Measurements from ENCODE around the gene DTX1. TPM values are rescaled to one million over a fixed set of nuclear protein-coding genes. Genes with fewer than 3 reads are reported as not detected.
A peak's percentile ranks its signal among the peaks of the same experiment; 100 is the strongest.

Gene DTX1
- total RNA-seq (ENCODE audit: unreplicated experiment), result 62.8 TPM
- long read RNA-seq, partial matches to known transcripts, result 9 of 15 reads
- long read RNA-seq, other reads (novel, unspliced or antisense), result 6 of 15 reads

DNA sequence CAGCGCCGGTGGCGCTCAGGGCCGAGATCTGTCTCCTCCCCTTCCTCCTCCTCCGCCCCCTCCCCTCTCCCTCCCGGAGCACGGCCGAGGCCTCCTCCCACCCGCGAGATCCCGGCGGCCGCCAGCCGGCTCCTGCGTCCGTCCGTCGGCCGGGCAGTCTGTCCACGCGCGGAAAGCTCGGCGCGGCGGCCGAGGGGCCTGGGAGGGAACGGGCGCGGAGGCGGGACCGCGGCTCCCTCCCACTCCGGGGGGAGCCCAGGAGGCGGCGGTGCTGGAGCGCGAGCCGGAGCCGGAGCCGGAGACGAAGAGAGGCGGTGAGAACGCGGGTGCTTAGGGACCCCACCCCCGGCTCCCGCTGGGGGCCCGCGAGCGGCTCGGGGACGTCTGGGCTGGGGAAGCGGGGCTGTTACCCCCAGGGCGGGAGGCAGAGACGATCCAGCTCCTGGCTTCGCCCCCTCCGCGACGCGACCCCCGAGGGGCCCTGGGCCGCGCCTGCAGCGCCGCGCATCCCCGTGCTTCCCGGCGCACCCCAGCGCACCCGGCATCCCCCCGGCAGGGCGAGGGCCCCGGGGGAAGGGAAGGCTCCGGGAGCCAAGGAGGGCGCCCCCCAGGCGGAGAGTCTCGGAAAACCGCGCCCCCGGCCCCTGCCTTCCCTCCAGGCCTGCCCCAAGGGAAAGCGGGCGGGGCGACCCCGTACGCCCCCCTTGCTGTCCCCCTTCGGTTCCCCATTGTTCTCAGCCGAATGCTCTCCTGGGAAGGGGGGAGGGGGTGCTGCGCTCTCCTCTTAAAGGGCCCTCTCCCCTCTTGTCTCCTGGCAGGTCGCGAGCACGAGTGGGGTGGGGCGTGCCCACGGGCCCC, at the start of gene DTX1:
Gene DTX1, plus strand, starts transcription at position 100 of the 858 bp plus-strand sequence. CDS start 1,463 bp downstream, outside the sequence.
- Mint-ChIP-seq H3K4me1 (ENCODE audit: unreplicated experiment) (peaks cover 13% of the 10 kb centered on the region), H3K27me3 (ENCODE audit: unreplicated experiment) (peaks cover 9% of the 10 kb centered on the region), H3K36me3 (ENCODE audit: low read depth, unreplicated experiment) (peaks cover 3% of the 10 kb centered on the region), H3K27ac (ENCODE audit: unreplicated experiment) (peak within 1 kb of the TSS; percentile 24), H3K9me3 (ENCODE audit: unreplicated experiment) (no peaks in the 10 kb centered on the region), H3K4me3 (ENCODE audit: unreplicated experiment) (peak within 1 kb of the TSS; percentile 85)
- DNase-seq (ENCODE audit: low spot score), result no peak
- TF ChIP-seq, protein P1, sequence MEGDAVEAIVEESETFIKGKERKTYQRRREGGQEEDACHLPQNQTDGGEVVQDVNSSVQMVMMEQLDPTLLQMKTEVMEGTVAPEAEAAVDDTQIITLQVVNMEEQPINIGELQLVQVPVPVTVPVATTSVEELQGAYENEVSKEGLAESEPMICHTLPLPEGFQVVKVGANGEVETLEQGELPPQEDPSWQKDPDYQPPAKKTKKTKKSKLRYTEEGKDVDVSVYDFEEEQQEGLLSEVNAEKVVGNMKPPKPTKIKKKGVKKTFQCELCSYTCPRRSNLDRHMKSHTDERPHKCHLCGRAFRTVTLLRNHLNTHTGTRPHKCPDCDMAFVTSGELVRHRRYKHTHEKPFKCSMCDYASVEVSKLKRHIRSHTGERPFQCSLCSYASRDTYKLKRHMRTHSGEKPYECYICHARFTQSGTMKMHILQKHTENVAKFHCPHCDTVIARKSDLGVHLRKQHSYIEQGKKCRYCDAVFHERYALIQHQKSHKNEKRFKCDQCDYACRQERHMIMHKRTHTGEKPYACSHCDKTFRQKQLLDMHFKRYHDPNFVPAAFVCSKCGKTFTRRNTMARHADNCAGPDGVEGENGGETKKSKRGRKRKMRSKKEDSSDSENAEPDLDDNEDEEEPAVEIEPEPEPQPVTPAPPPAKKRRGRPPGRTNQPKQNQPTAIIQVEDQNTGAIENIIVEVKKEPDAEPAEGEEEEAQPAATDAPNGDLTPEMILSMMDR (IDR thresholded peaks at IDR 0.05; ENCODE audit: unreplicated experiment), result no peak

- peaks cover 1% of the 10 kb centered on the region for H3K27me3 Mint-ChIP-seq (ENCODE audit: unreplicated experiment)
These were observed 49.4 kb upstream of the DTX1 start for GRCh38 chr12:113007166-113007565.

GRCh38 chr12:113010701-113011100, 45.8 kb upstream of the DTX1 start:
- Mint-ChIP-seq H3K4me1 (ENCODE audit: unreplicated experiment) (no peaks in the 10 kb centered on the region), H3K4me3 (ENCODE audit: unreplicated experiment) (no peak overlapping the region), H3K9me3 (ENCODE audit: unreplicated experiment) (no peaks in the 10 kb centered on the region), H3K27ac (ENCODE audit: unreplicated experiment) (no peak overlapping the region), H3K27me3 (ENCODE audit: unreplicated experiment) (no peaks in the 10 kb centered on the region), H3K36me3 (ENCODE audit: low read depth, unreplicated experiment) (no peaks in the 10 kb centered on the region)
- no peak for DNase-seq (ENCODE audit: low spot score)
- TF ChIP-seq, protein P1 (IDR thresholded peaks at IDR 0.05; ENCODE audit: unreplicated experiment), result no peak

More at GRCh38 chr12:113007166-113007565, 49.4 kb upstream of the DTX1 start:
- TF ChIP-seq, protein P1 (IDR thresholded peaks at IDR 0.05; ENCODE audit: unreplicated experiment), result no peak
- no peaks in the 10 kb centered on the region for H3K9me3 Mint-ChIP-seq (ENCODE audit: unreplicated experiment)
- no peak overlapping the region for H3K4me3 Mint-ChIP-seq (ENCODE audit: unreplicated experiment)
- H3K4me1 Mint-ChIP-seq (ENCODE audit: unreplicated experiment), result no peaks in the 10 kb centered on the region
- H3K27ac Mint-ChIP-seq (ENCODE audit: unreplicated experiment), result no peak overlapping the region
- H3K36me3 Mint-ChIP-seq (ENCODE audit: low read depth, unreplicated experiment), result no peaks in the 10 kb centered on the region
- DNase-seq (ENCODE audit: low spot score), result no peak

DNA sequence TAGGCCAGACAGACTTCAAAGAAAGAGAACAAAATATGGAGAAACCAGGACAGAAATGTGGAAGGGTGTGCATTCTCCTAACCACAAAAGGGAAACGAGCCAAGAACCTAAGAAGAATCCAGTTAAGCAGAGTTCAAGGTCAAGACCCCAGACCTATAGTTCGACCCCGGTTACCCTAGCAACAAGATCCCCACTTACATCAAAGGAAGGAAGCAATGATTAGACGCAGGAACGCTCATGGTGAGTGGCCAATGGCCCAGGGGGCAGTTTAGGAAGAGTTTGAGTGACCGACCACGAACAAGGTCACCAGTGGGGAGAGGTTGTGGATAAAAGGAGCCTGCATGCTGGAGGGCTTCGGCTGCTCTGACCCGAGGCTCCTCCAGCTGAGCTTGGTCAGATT, 42.0 kb upstream of the DTX1 start:
- TF ChIP-seq, protein P1 (IDR thresholded peaks at IDR 0.05; ENCODE audit: unreplicated experiment), result no peak
- H3K27ac Mint-ChIP-seq (ENCODE audit: unreplicated experiment), result no peak overlapping the region

DNA sequence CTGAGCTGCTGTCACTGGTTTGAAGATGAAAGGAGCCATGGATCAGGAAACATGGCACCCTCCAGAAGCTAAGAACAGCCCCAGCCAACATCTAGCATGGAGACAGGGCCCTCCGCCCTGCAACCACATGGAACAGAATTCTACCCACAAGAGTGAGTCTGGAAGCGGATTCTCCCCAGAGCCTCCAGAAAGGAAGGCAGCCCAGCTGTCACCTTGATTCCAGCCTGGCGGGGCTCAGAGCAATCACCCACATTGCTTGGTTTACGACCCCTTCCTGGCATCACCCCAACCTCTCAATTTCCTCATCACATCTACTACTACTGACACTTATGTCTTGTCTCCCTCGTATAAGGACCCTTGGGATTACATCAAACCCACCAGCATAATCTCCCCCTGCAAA, 39.7 kb upstream of the DTX1 start:
- Mint-ChIP-seq H3K4me1 (ENCODE audit: unreplicated experiment) (peaks cover 6% of the 10 kb centered on the region), H3K9me3 (ENCODE audit: unreplicated experiment) (no peaks in the 10 kb centered on the region), H3K4me3 (ENCODE audit: unreplicated experiment) (no peak overlapping the region), H3K27me3 (ENCODE audit: unreplicated experiment) (no peaks in the 10 kb centered on the region), H3K27ac (ENCODE audit: unreplicated experiment) (no peak overlapping the region), H3K36me3 (ENCODE audit: low read depth, unreplicated experiment) (no peaks in the 10 kb centered on the region)
- TF ChIP-seq, protein P1 (IDR thresholded peaks at IDR 0.05; ENCODE audit: unreplicated experiment), result no peak
- DNase-seq (ENCODE audit: low spot score), result no peak

More for the DNA sequence above, 42.0 kb upstream of the DTX1 start:
- H3K4me3 Mint-ChIP-seq (ENCODE audit: unreplicated experiment), result no peak overlapping the region
- no peaks in the 10 kb centered on the region for H3K27me3 Mint-ChIP-seq (ENCODE audit: unreplicated experiment)
- H3K9me3 Mint-ChIP-seq (ENCODE audit: unreplicated experiment), result no peaks in the 10 kb centered on the region
- DNase-seq (ENCODE audit: low spot score), result no peak
- H3K36me3 Mint-ChIP-seq (ENCODE audit: low read depth, unreplicated experiment), result no peaks in the 10 kb centered on the region
- peaks cover 6% of the 10 kb centered on the region for H3K4me1 Mint-ChIP-seq (ENCODE audit: unreplicated experiment)
